ENCODE results near the gene NLRC5.
"Not testable (repeated sequence)": the region's sequence is repeated elsewhere in the genome, so short reads cannot be mapped to it uniquely, and the experiment has no call there.

NLRC5 gene

GRCh38 chr16:57093666-57094564 lies 104.6 kb downstream of the NLRC5 start:
- TF ChIP-seq CTCF (IDR thresholded peaks at IDR 0.05; ENCODE audit: extremely low read depth, missing control alignments): no peak
- no peak for DNase-seq (ENCODE audit: low spot score)

GRCh38 chr16:57094911-57095310 lies 105.6 kb downstream of the NLRC5 start:
- DNase-seq (ENCODE audit: low spot score): no peak
- no peak for TF ChIP-seq CTCF (IDR thresholded peaks at IDR 0.05; ENCODE audit: extremely low read depth, missing control alignments)

- no peak for TF ChIP-seq CTCF (IDR thresholded peaks at IDR 0.05; ENCODE audit: extremely low read depth, missing control alignments)
- DNase-seq (ENCODE audit: low spot score): no peak
Observed at GRCh38 chr16:57096192-57096591, 106.8 kb downstream of the NLRC5 start.

DNA sequence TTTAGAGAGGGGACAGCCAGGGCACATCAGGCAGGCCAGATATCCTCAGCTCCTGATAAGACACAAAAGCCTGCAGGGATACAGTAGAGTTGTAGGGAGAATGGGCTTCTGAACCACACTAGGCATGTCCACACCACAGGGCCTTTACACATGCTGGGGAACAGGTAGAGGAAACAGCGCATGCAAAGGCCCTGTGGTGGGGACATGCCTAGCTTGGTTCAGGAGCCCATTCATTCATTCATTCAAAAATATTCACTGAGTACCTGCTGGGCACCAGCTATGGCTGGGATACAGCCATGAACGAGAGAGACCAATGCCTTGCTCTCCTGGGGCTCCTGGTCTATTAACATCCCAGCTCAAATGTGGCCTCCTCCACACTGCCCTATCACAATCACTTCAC lies 107.4 kb downstream of the NLRC5 start:
- no peak for TF ChIP-seq CTCF (IDR thresholded peaks at IDR 0.05; ENCODE audit: extremely low read depth, missing control alignments)
- no peak for DNase-seq (ENCODE audit: low spot score)

GRCh38 chr16:57098188-57098841 lies 109.0 kb downstream of the NLRC5 start:
- TF ChIP-seq CTCF (IDR thresholded peaks at IDR 0.05; ENCODE audit: extremely low read depth, missing control alignments): no peak
- no peak for DNase-seq (ENCODE audit: low spot score)

GRCh38 chr16:57099965-57100364 lies 110.6 kb downstream of the NLRC5 start:
- not testable (repeated sequence) for DNase-seq (ENCODE audit: low spot score)

DNA sequence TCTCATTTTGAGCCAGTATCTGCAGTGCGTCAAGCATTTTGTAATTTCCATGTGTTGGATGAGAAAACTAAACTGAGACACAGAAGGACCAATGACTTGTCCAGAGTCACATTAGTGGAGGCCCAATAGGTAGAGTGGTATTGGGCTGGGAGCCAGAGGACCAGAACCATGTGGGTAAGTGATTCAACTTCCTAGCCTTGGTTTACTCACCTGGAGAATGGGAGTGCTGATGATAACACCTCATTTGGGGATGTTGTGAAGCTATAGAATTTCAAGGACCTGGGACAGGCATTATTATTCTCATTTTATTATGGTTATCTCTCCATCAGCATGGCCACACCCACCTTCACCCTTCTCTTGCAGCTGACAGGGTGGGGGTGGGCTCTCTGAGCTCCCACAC lies 111.1 kb downstream of the NLRC5 start:
- no peak for TF ChIP-seq CTCF (IDR thresholded peaks at IDR 0.05; ENCODE audit: extremely low read depth, missing control alignments)
- no peak for DNase-seq (ENCODE audit: low spot score)

Measured in GM20000 (cell line).